Liver (tissue), 9 donors: ENCODE measurements around the gene SLC25A28. TPM values are rescaled to one million over a fixed set of nuclear protein-coding genes. Genes with fewer than 3 reads are reported as not detected.

ENCODE experiments used
- DNase-seq: peaks from one replicate; pipeline ENCODE4 v3.0.0-alpha.2; 2017; ENCODE audit warnings: low spot score
- H3K27ac ChIP-seq, 2 donors: one replicate each; pipeline ENCODE4 v1.7.0; 2013; ENCODE audit warnings: inconsistent platforms in 2 of 2, low read length in 2 of 2, control low read depth in 1 of 2, low read depth in 1 of 2, mild to moderate bottlenecking in 1 of 2
- H3K27me3 ChIP-seq, 4 donors: one replicate each; pipeline versions ENCODE4 v1.6.1 to v1.7.0; 2013; ENCODE audit warnings: low read length in 3 of 4, inconsistent platforms in 1 of 4, mild to moderate bottlenecking in 1 of 4, moderate library complexity in 1 of 4; ENCODE audit not compliant: control insufficient read depth in 4 of 4, insufficient read depth in 4 of 4
- H3K36me3 ChIP-seq, 4 donors: one replicate each; pipeline versions ENCODE4 v1.6.1 to v1.7.0; 2013; ENCODE audit warnings: low read length in 3 of 4, mild to moderate bottlenecking in 3 of 4, low read depth in 1 of 4, moderate library complexity in 1 of 4; ENCODE audit not compliant: control insufficient read depth in 4 of 4, insufficient read depth in 3 of 4
- H3K4me1 ChIP-seq, 4 donors: one replicate each; pipeline versions ENCODE4 v1.6.1 to v1.7.0; 2013; ENCODE audit warnings: low read length in 3 of 4, mild to moderate bottlenecking in 3 of 4, moderate library complexity in 1 of 4; ENCODE audit not compliant: control insufficient read depth in 4 of 4, insufficient read depth in 4 of 4
- H3K4me3 ChIP-seq, 3 donors: one replicate each; pipeline versions ENCODE4 v1.6.1 to v1.7.0; 2013; ENCODE audit warnings: low read length in 3 of 3, control low read depth in 1 of 3, low read depth in 1 of 3, mild to moderate bottlenecking in 1 of 3
- H3K9ac ChIP-seq, 2 donors: one replicate each; pipeline ENCODE4 v1.7.0; 2013; ENCODE audit warnings: low read length in 2 of 2, mild to moderate bottlenecking in 2 of 2, moderate library complexity in 2 of 2, control low read depth in 1 of 2, low read depth in 1 of 2
- H3K9me3 ChIP-seq, 4 donors: one replicate each; pipeline versions ENCODE4 v1.6.1 to v1.7.0; 2013; ENCODE audit warnings: low read length in 3 of 4; ENCODE audit not compliant: control insufficient read depth in 4 of 4
- EGR1 ChIP-seq, 2 donors: IDR thresholded peaks; 2 replicates each; pipeline ENCODE4 v1.6.1; 2016 to 2018; ENCODE audit warnings: antibody characterized with exemption in 2 of 2, low read depth in 2 of 2
- FOXA1 ChIP-seq: IDR thresholded peaks from 2 replicates; pipeline ENCODE4 v1.6.1; 2016; ENCODE audit warnings: antibody characterized with exemption
- FOXA2 ChIP-seq: IDR thresholded peaks from 2 replicates; pipeline ENCODE4 v1.6.1; 2016; ENCODE audit warnings: antibody characterized with exemption
- GABPA ChIP-seq, 2 donors: IDR thresholded peaks in 1 of 2; conservative IDR thresholded peaks in 1 of 2; 2 replicates each; pipeline ENCODE4 v1.6.1; 2016; ENCODE audit warnings: antibody characterized with exemption in 2 of 2, mild to moderate bottlenecking in 1 of 2, moderate library complexity in 1 of 2
- HNF4A ChIP-seq, 2 donors: conservative IDR thresholded peaks; 2 replicates each; pipeline ENCODE4 v1.6.1; 2016; ENCODE audit warnings: antibody characterized with exemption in 2 of 2, mild to moderate bottlenecking in 2 of 2
- HNF4G ChIP-seq: IDR thresholded peaks from 2 replicates; pipeline ENCODE4 v1.6.1; 2016; ENCODE audit warnings: antibody characterized with exemption
- JUND ChIP-seq, 2 donors: IDR thresholded peaks; 2 replicates each; pipeline ENCODE4 v1.6.1; 2016; ENCODE audit warnings: antibody characterized with exemption in 2 of 2
- MAX ChIP-seq: IDR thresholded peaks from 2 replicates; pipeline ENCODE4 v1.6.1; 2016; ENCODE audit warnings: antibody characterized with exemption
- NR2F2 ChIP-seq: IDR thresholded peaks from 2 replicates; pipeline ENCODE4 v1.6.1; 2016; ENCODE audit warnings: antibody characterized with exemption
- RAD21 ChIP-seq, 2 donors: IDR thresholded peaks; 2 replicates each; pipeline ENCODE4 v1.6.1; 2016; ENCODE audit warnings: antibody characterized with exemption in 2 of 2, mild to moderate bottlenecking in 2 of 2
- RXRA ChIP-seq, 2 donors: IDR thresholded peaks; 2 replicates each; pipeline ENCODE4 v1.6.1; 2017 to 2018; ENCODE audit warnings: antibody characterized with exemption in 2 of 2, mild to moderate bottlenecking in 1 of 2
- TAF1 ChIP-seq: conservative IDR thresholded peaks from 2 replicates; pipeline ENCODE4 v1.6.1; 2016; ENCODE audit warnings: antibody characterized with exemption, mild to moderate bottlenecking
- ZBTB33 ChIP-seq: IDR thresholded peaks from 2 replicates; pipeline ENCODE4 v1.6.1; 2016; ENCODE audit warnings: antibody characterized with exemption
- WGBS: extraction: QIAGEN DNeasy Blood & Tissue Kit; methylation state at CpG from one replicate; pipeline ENCODE4 v1.1.7; 2013; 5-methylcytosine and 5-hydroxymethylcytosine counted together
- polyA plus RNA-seq, 2 donors: library from polyadenylated mRNA; stranded (reverse) in 1 of 2; unstranded in 1 of 2; fragments of 200-250 nt in 1 of 2; fragments of >200 nt in 1 of 2; fragmentation: Nextera tagmentation in 1 of 2; extraction: Ambion mirVana in 1 of 2; gene quantifications; one replicate each; pipeline versions ENCODE4 v1.2.1 to v1.2.3, GENCODE V29; 2013 to 2015
- total RNA-seq, 2 donors: library from RNA; depleted of rRNA; stranded (reverse); fragments of >200 nt; gene quantifications; one replicate each; pipeline ENCODE4 v1.2.3, GENCODE V29; 2014
- TF ChIP-seq, protein P1 (sequence below): fragments of 150-350 bp; IDR thresholded peaks from 2 replicates; pipeline ENCODE4 v1.5.1; 2017; ENCODE audit warnings: improper control_type of control experiment, low read depth, low read length; ENCODE audit not compliant: missing input control
- TF ChIP-seq, protein P2 (sequence below): IDR thresholded peaks from 2 replicates; pipeline ENCODE4 v1.6.1; 2016; ENCODE audit warnings: antibody characterized with exemption
- TF ChIP-seq, protein P3 (sequence below): IDR thresholded peaks from 2 replicates; pipeline ENCODE4 v1.6.1; 2016; ENCODE audit warnings: antibody characterized with exemption, mild to moderate bottlenecking
- donor health status: healthy.
- donor health status: healthy.
- donor health status: healthy.
- donor health status: healthy.
- donor health status: healthy.

Gene SLC25A28
- total and polyA plus RNA-seq, 4 donors, result 11.8 to 28.6 (median 16.8) TPM

DNA sequence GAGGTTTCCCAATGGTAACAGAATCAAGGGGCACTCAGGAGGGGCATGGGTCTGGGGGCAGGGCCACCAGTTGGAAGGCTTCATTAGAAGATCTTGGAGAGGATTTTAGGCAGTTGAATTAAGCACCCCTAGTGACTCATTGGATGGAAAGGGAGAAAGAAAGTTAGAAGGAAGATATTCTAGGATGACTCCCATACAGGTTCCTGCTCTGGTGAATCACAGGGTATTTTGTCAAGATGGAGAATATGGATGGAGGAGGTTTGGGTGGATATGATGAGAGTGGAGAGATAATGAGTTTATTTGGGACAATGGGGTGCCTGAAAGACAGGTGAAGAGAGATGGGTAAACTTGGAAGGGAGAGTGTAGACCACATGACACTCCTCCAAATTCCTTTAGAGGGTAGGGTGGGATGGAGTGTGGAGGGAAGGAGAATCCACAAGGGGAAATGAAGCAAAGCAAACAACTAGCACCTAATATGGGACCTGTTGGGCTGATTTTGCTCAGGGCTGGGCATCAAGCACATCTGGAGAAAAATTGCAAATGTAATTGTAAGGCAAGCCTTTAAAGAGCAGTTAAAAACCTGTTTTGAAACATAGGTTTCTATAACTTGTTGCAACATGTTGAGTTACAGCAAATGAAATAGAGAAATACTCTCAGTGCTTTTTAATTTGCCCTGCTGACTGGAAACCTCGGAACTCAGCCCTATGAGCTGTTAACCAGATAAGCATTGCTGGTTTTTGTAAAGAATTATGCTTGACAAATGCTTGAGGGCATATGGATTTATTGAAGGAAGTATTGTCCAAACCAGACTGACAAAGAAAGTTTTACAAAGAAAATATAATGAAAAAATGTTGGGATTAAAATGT lies 36.2 kb upstream of the SLC25A28 start:
- no peak overlapping the region for H3K27ac ChIP-seq
- no peaks in the 10 kb centered on the region for H3K27me3 ChIP-seq
- H3K4me1 ChIP-seq, result peaks cover 2 to 15% (median 7%) of the 10 kb centered on the region in 4 donors
- 0% methylated on average over 1 of the region's 1 CpG for WGBS
- TF ChIP-seq RXRA (IDR thresholded peaks at IDR 0.05) (no peak), NR2F2 (no peak), JUND (IDR thresholded peaks at IDR 0.05) (no peak), HNF4A (conservative IDR thresholded peaks at IDR 0.05) (no peak), FOXA1 (no peak), FOXA2 (no peak), ZBTB33 (no peak)
- TF ChIP-seq, protein P1, sequence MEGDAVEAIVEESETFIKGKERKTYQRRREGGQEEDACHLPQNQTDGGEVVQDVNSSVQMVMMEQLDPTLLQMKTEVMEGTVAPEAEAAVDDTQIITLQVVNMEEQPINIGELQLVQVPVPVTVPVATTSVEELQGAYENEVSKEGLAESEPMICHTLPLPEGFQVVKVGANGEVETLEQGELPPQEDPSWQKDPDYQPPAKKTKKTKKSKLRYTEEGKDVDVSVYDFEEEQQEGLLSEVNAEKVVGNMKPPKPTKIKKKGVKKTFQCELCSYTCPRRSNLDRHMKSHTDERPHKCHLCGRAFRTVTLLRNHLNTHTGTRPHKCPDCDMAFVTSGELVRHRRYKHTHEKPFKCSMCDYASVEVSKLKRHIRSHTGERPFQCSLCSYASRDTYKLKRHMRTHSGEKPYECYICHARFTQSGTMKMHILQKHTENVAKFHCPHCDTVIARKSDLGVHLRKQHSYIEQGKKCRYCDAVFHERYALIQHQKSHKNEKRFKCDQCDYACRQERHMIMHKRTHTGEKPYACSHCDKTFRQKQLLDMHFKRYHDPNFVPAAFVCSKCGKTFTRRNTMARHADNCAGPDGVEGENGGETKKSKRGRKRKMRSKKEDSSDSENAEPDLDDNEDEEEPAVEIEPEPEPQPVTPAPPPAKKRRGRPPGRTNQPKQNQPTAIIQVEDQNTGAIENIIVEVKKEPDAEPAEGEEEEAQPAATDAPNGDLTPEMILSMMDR, result no peak
- TF ChIP-seq, protein P2, sequence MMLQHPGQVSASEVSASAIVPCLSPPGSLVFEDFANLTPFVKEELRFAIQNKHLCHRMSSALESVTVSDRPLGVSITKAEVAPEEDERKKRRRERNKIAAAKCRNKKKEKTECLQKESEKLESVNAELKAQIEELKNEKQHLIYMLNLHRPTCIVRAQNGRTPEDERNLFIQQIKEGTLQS, result no peak
- H3K4me3 ChIP-seq, result no peak overlapping the region
- peaks cover 0 to 2% (median under 1%) of the 10 kb centered on the region in 4 donors for H3K36me3 ChIP-seq
- H3K9ac ChIP-seq, result no peak overlapping the region
- H3K9me3 ChIP-seq, result no peaks in the 10 kb centered on the region
- DNase-seq, result no peak

GRCh38 chr10:99654390-99655175 lies 34.3 kb upstream of the SLC25A28 start:
- no peaks in the 10 kb centered on the region for H3K9me3 ChIP-seq
- H3K4me1 ChIP-seq, result peaks cover 0 to 9% (median 2%) of the 10 kb centered on the region in 4 donors
- TF ChIP-seq, protein P3, sequence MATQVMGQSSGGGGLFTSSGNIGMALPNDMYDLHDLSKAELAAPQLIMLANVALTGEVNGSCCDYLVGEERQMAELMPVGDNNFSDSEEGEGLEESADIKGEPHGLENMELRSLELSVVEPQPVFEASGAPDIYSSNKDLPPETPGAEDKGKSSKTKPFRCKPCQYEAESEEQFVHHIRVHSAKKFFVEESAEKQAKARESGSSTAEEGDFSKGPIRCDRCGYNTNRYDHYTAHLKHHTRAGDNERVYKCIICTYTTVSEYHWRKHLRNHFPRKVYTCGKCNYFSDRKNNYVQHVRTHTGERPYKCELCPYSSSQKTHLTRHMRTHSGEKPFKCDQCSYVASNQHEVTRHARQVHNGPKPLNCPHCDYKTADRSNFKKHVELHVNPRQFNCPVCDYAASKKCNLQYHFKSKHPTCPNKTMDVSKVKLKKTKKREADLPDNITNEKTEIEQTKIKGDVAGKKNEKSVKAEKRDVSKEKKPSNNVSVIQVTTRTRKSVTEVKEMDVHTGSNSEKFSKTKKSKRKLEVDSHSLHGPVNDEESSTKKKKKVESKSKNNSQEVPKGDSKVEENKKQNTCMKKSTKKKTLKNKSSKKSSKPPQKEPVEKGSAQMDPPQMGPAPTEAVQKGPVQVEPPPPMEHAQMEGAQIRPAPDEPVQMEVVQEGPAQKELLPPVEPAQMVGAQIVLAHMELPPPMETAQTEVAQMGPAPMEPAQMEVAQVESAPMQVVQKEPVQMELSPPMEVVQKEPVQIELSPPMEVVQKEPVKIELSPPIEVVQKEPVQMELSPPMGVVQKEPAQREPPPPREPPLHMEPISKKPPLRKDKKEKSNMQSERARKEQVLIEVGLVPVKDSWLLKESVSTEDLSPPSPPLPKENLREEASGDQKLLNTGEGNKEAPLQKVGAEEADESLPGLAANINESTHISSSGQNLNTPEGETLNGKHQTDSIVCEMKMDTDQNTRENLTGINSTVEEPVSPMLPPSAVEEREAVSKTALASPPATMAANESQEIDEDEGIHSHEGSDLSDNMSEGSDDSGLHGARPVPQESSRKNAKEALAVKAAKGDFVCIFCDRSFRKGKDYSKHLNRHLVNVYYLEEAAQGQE, result no peak
- TF ChIP-seq GABPA (IDR thresholded peaks at IDR 0.05 in 1 of 2, conservative IDR thresholded peaks at IDR 0.05 in 1 of 2), result no peak
- no peak for TF ChIP-seq NR2F2
- TF ChIP-seq JUND (IDR thresholded peaks at IDR 0.05), result no peak
- no peak for TF ChIP-seq ZBTB33
- no peak for TF ChIP-seq MAX
- no peak for TF ChIP-seq RAD21 (IDR thresholded peaks at IDR 0.05)
- no peak for TF ChIP-seq HNF4G
- TF ChIP-seq EGR1 (IDR thresholded peaks at IDR 0.05; ENCODE audit: low read depth in 2 of 2), result no peak
- TF ChIP-seq TAF1, result no peak
- TF ChIP-seq FOXA2, result no peak
- H3K9ac ChIP-seq, result no peak overlapping the region
- whole genome bisulfite sequencing, result 91% methylated on average over 9 of the region's 9 CpGs
- H3K36me3 ChIP-seq, result peaks cover 0 to 2% (median 0%) of the 10 kb centered on the region in 4 donors
- H3K27me3 ChIP-seq, result no peaks in the 10 kb centered on the region
- H3K4me3 ChIP-seq, result no peak overlapping the region
- no peak overlapping the region for H3K27ac ChIP-seq
- no peak for DNase-seq
